HS-27A (cell line): ENCODE data around the gene RREB1.

ENCODE experiments used
- DNase-seq: peaks from one replicate; pipeline ENCODE4 v3.0.0-alpha.2; 2012; ENCODE audit warnings: low read depth, missing footprints

RREB1 gene

DNA sequence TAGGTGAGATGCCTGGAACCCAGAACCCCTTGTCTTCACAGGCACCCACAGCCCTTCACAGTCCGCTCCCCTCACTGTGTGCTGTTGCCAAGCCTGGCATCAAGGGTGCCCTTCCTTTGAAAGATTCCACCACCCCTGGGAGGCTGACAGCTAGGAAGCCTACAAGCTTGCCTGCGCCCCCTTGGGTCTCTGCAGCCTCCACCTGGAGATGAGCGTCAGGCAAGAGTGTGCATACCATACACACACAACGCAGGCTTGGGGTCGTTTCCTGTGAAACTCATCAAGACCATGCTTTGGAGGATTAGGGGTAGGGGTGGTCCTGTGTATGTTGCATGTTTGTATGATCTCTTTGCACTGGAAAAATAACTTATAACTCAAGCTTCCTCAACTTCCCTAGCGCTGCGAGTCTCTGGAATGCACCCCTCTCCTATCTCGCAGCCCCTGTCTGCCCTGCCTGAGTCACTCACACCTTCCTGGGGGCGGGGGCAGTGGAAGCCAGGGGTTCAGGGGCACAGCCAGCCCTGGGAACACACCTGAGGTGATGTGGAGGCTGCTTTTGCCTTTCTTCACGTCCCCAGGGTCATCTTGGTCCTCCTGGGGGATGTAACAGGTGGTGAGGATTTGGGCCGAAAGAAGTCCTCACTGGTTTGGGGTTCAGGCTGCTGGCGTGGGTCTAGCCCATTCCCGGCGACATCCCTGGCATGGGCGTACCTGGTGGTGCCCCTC is 138.1 kb downstream of the RREB1 start:
- no peak for DNase-seq

DNA sequence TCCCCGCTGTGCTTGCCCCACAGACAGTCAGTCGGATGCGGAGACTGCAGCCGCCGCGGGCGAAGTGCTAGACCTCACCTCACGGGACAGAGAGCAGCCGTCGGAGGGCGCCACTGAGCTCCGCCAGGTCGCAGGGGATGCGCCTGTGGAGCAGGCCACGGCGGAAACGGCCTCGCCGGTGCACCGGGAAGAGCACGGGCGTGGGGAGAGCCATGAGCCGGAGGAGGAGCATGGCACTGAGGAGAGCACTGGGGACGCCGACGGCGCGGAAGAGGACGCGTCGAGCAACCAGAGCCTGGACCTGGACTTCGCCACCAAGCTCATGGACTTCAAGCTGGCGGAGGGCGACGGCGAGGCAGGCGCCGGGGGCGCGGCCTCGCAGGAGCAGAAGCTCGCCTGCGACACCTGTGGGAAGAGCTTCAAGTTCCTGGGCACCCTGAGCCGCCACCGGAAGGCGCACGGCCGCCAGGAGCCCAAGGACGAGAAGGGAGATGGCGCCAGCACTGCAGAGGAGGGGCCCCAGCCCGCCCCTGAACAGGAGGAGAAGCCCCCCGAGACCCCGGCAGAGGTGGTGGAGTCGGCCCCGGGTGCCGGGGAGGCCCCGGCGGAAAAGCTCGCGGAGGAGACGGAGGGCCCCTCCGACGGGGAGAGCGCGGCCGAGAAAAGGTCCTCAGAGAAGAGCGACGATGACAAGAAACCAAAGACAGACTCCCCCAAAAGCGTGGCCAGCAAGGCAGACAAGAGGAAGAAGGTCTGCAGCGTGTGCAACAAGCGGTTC is 138.8 kb downstream of the RREB1 start:
- no peak for DNase-seq

DNA sequence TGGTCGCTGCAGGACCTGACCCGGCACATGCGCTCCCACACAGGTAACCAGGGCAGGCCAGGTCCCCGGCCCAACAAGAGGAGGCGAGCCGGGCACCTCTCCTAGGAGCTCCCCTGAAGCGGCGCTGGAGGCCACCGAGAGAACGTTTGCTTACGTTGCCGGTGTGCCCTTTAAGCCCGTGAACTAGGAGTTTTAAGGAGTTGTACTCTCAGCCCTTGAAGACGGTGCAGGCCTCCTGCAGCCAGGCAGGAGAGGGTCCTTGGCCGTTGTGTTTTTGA is 139.4 kb downstream of the RREB1 start:
- DNase-seq: no peak

DNA sequence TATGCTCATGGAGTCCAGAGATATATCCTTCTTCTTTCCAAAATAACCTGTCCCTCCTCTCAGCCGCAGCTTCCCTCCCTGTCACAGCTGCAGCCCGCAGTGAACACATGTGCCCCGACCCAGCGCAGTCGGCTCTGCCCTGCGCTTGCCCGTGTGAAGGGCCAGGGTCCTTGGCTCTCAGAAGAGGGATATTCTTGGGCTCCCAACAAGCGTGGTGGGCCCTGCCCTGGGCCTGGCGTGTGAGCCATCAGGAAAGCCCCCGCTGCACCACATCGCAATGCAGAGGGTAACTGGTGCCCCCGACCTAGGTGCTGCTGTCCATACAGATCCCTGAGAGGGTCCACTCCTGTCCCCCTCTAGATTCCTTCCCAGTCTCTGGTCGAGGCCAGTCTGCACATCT is 140.1 kb downstream of the RREB1 start:
- DNase-seq: no peak

DNA sequence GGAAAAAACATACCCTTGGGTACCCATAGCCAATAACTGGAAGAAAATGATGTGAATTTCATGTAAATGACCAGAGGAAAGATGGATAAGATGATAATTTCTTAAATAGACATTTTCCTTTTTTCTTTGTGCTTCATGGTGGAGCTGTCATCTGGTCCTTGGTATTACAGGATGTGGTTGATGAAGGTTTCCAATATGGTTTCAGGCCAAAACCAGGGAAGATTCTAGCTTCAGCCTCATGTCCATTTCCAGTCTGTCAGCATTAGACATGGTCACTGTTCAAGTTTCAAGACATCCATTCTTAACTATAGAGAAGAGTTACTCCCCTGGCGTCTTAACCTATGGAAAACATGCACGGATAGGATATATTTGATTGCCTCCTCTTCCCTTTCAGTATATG is 141.6 kb downstream of the RREB1 start:
- no peak for DNase-seq

DNA sequence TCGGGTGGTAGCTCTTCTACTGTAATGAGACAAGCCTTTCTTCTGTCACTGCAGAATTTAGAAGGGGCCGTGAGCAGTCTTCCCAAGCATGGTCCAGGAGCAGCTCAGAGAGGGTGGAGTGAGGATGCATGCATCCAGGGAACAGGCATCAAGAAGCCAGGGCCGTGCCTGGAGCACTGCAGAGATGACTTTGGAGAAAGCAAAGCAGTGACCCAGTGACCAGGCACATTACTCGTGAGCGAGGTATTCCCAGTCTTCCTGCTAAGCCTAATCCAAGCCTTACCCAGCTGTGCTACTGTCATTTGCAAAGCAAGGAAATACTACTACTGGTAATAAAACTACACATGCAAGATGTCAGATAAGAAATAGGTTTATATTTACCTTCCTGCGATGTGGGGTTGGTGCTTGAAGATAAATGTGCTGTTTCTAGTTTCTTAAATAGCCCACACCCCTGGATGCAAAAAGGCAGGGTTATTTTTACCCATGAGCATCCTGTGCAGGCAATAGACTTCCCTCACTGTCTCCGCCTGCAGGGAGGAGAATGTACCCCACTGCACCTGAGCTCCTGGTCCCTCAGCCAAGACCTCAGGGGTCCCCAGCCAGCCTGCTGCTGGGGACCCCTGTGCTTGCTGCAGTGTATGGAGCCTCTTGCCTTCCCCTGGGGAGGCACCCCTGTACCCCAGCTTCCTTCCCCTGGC is 142.3 kb downstream of the RREB1 start:
- DNase-seq: no peak

DNA sequence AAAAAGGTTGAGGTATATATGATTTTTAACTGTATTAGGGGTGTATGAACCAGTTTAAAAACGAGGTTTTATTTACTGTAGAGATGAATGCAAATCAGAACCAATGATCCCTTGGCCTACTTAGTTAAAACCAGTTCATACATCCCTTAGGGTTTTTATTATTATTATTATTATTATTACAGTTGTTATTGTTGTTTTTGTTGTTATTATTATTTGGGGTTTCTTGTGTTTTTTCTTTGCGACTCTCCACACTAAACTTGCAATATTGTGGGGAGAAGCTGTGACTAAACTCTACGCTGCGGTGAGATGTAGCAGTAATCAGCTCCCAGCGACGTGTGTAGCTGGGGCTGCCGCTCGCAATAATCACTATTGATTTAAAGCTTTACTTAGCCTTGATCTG is 143.1 kb downstream of the RREB1 start:
- DNase-seq: no peak

DNA sequence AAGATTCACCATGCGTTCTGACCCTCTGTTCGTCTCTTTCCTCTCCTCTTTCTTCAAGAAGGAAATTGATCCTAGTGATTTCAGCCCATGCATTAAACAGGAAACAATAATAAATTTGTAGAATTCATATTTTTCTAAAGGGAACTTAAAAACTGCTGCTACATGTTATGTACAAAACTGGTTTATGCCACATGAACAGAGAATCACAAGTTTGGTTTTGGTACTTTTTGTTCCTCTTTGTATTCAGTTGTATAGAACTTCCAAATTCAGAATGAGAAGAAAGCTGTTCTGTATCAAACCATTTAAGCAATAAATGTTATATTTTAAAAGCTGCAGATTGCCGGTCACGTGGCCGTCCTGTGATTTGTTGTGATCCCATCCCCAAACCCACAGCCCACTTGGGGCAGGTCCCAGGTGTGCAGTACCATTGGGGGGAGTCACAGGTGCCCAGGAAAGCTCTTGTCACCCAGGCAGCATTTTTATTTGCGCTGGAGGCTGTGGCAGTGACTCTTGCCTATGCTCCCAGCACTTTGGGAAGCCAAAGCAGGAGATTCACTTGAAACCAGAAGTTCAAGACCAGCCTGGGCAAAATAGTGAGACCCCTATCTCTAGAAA is 144.0 kb downstream of the RREB1 start:
- no peak for DNase-seq

DNA sequence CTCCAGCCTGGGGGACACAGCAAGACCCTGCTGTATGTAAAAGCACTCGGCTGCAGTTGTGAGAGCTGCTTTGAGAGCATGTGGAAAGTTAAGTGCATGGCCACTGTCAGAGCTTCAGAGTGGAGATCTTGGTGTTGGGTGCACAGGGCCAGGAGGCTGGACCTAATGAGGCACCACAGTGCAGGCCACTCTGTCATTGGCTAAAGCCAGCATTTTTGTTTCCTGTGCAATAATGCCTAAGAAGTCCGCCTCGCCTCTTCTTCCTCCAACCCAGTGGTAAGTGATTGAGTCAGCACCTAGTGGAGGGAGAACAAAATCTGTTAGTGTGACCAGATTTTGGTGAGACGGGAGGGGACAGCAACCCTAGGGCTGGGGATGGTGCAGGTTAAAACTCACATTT is 144.6 kb downstream of the RREB1 start:
- DNase-seq: no peak

DNA sequence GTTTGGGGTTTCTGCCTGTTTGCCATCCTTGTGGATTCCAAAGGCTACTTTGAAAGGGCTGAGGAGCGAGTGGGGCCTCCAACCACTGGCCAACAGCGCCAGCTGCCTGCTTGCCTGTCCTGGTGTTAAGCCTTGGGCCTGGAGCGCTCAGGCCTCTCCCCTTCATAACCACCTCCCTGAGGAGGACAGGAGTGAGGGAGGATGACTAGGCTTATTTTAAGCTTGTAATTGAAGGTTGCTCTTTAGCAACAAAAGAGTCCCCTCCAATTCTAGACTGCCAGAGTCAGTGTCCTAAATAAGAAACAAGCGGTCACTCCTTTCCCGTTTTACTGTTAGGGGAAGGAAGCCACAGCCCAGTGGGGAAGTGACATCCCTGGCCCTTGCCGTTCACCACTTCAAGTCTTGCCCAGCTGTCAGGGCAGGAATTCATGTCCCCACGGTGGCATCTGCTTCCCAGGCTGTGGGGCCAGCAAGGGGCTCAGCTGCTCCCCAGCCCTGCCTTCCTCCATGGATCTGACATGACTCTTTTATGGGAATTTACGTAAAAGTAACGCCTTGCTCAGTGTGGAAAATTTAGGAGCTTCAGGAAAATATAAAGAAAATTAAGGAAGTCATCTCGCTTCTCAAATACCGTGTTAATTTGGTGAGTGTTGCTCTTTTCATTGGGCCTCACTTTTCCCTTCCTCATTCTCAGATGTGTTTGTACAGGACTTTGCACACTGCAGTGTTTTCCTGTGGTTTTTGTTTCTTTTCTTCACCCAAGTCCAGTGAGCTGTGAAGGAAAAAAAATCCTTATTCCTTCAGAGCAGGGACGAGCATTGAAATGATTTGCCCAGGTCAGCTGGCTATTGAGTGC is 147.4 kb downstream of the RREB1 start:
- no peak for DNase-seq

DNA sequence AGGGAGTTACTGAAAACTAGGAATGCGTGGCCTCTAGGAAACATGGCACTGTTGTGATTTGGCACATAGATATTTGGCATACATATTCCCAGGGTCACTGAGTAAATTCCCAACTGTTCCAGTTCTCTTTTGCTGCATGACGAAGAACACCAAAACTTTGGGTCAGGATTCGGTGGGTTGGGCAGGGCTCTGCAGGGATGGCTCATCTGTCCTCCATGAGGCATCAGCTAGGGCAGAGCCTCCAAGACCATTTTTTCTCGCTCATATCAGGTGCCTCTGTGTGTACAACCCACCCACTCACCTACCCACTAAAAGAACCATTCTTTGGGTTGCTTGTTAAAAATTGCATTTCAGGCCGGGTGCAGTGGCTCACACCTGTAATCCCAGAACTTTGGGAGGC is 148.2 kb downstream of the RREB1 start:
- no peak for DNase-seq

DNA sequence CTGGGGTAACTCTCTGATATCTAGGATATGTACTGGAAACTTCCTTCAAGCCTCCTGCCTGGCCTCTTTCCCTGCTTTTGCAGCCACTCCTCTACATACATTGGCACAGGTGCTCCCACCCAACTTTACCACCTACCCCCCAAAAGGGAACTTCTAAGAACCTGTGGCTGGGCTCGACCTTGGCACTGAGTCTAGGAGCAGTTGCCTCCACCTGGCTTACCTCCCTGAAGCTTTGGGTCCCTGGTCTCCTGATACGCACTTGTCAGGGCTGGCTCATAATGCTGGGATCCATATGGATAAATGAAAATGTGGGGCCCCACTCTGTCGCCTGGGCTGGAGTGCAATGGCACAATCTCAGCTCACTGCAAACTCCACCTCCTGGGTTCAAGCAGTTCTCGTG is 149.0 kb downstream of the RREB1 start:
- DNase-seq: no peak

DNA sequence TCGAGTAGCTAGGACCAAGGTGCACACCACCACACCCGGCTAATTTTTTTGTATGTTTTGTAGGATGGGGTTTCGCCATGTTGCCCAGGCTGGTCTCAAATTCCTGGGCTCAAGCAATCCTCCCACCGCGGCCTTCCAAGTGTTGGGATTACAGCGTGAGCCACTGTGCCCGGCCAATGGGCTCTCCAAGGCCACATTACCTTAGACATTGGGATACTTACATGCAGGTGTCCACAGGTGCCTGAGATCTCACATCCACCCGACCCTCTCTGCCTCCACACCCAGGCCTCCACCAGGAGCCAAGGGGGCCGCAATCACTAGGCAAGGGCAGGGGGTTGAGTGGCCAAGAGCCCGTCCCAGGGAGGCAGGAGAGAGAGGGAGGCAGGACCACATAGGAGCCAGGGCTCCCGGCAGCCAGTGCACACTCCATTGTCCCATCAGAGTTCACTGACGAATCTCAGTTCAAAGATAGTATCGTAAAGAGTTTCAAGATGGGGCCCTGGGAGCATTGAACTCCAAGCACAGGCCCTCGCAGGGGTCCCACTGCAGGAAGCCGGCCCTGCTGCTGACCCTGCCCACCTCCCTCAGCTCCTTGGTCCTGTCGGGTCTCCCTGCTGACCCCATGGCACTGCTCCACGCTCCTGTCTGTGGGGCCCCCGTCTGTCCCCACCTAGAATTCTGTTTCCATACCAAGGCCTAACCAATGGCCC is 149.9 kb downstream of the RREB1 start:
- DNase-seq: no peak

DNA sequence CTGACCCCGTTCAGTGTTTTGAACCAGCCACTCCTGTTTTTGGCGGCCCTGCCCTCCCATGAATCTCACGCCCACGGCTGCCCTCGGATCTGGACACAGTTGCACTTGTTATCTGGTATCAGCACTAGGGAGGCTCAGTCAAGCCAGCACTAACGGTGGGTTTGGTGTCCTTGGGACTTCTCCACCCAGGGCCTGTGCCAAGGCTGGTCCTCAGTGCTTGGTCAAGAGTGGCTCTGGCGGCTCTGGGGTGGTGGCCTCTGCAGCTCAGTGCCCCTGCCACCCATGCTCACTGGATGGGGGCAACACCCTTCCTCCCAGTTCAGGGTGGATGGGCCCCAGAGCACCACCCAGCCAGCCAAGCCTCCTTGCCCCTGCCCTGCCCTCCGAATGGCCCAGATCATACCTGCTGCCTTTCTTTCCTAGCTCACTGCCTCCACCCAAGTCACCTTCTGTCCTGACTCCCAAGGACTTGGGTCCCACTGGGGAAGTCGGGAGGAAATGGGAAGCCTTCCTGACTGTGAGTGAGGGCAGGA is 150.5 kb downstream of the RREB1 start:
- no peak for DNase-seq

DNA sequence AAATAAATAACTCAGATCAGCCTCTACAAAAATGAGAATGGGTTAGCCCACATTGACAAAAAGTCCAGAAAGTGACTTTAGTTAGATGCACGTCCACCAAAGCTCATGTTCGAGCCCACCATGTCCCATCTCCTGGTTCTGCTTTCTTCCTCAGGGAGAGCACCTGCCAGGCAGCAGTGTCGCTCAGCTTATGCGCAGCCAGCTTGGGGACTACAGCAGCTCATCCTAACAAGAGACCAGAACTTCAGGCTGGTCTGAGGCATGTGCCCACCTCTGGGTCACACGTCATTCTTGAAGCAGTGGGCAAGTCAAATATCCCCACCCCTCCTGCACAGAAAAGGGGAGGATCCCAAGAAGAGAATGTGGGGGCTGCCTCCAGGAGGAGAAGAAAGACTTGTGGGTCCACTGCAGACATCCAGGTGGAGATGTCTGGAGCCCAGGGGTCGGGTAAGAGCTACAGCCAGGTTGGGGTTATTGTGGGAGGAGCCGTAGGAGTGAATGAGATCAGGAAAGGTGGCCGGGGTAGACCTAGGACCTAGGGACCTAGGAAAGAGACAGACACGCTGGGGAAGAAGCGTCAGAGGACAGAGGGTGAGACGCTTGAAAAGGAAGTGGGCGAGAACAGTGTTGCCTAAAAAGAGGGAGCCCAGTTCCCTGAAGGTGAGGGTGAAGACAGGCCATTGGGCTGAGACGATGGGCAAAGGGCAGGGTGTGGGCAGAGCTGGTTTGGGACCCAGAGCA is 152.7 kb downstream of the RREB1 start:
- DNase-seq: no peak

DNA sequence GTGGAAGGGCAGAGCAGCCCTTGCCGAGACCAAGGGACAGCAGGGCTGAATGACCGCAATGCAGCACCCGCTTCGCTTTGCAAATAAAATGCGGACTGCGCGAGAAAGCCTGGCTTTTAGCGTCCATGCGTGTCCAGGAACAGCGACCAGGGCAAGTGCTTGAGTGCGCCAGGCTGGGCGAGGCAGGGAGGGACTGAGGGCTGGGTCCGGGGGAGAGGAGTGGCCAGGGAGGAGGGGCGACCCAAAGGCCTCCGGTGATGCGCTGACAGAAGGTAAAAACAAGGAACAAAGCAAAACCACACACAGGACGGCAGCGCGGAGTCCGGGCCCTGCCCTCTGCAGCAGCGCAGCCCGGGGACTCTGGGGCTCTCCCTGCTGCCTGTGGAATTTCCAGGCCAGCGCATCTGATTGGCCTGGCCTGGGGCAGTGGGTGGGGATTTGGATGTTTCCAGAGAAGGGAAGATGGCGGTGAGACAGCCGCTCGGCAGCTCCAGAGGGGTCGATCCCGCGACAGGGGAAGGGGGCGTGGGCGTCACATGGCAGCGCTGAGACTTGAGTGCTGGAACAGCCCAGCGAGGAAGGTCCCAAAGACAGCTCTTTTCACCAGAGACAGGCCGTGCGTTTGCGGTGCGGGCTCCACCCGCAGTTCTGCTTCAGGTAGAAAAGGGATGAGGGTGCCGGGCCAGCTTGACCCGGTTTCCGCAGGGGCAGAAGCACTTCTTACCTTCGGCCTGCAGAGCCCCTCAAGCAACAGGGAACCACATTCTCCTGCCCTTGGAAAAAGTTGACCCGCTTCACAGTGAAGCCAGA is 153.5 kb downstream of the RREB1 start:
- peak; percentile 35 for DNase-seq

DNA sequence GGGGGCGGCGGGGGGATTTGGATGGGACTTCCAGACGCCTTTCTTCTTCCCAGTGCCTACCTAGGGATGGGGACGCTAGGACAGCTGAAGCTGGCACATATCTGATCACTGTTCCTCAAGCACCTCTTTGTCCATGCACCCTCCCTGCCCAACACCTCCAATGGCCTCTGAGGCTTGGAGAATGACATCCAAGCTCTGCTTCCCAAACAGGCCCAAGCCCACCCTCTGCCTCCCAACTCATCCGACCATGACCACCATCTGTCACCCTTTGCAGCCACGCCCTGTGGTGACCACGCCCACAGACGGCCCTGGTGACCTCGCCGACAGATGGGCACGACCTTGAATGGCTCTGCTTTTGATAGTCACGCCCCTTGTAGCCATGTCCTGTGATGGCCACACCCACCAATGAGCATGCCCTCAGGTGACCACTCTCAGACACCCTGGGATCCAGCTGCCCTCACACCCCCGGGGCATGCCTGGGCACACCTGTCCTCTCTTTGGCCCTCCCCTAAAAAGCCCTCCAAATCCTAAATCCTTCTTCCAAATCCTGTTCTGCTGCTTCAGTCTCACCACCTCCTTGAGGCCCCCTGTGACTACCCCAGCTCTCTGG is 154.2 kb downstream of the RREB1 start:
- no peak for DNase-seq

DNA sequence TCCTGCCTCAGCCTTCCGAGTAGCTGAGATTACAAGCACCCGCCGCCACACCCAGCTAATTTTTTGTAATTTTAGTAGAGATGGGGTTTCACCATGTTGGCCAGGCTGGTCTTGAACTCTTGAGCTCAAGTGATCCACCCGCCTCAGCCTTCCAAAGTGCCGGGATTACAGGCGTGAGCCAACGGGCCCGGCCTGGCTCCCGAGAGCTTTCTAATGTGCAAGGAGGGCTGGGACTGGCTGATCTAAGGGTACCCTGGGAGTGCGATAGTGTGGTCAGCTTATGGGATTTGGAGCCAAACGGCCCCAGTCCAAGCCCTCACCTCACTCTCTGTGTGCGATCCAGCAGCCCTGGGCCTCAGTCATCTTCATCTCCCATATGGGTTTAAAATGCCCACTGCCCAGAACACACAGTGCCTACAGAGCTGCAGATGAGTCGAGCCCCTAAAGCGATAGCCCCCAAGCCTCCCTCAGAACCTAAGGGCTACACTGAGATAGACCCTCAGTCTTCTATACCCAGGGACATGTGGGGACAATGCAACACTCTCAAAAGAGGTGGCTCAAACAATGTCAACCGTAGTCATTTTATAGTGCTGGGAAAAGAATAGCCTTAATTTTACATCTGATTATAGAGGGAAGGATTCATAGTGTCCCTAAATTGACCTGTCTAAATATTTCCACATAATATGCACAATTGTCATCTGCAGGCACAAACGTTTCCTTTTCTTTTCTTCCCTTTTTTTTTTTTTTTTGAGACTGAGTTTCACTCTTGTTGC is 155.2 kb downstream of the RREB1 start:
- DNase-seq: no peak
